ENCODE measurements around the gene CD40LG.

CD40LG gene

DNA sequence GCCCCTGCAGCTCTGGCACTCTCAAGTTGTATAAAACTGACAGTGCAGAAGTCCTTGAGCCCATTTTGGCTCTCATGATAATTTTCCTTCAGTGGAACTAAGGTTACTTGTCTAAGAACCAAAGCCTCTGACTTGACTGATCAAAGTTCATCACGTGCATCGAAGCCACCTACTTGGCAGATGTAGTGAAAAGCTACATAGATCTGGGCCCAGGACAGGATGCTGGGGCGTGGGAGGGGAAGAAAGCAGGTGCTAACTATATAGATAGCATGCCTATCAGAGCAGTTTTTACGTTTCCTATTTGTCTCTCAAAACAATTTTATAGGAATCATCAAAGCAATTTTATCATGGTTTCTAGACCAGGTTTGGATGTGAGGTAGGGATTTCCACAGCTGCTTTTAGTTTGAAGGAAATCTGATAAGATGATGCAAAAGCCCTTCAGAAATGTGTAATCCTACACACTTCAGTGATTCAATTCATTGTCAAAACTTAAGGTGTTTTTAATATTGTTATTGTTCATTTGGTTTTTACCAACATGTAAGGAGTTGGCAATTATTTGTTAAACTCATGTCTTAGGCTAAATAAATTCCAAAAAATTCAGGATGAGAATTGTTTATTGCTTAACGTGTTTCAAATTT, 1.2 kb upstream of the CD40LG start:
- TF ChIP-seq, protein P1, sequence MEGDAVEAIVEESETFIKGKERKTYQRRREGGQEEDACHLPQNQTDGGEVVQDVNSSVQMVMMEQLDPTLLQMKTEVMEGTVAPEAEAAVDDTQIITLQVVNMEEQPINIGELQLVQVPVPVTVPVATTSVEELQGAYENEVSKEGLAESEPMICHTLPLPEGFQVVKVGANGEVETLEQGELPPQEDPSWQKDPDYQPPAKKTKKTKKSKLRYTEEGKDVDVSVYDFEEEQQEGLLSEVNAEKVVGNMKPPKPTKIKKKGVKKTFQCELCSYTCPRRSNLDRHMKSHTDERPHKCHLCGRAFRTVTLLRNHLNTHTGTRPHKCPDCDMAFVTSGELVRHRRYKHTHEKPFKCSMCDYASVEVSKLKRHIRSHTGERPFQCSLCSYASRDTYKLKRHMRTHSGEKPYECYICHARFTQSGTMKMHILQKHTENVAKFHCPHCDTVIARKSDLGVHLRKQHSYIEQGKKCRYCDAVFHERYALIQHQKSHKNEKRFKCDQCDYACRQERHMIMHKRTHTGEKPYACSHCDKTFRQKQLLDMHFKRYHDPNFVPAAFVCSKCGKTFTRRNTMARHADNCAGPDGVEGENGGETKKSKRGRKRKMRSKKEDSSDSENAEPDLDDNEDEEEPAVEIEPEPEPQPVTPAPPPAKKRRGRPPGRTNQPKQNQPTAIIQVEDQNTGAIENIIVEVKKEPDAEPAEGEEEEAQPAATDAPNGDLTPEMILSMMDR (conservative IDR thresholded peaks at IDR 0.05), result no peak
- no peak overlapping the region for H3K27ac ChIP-seq

DNA sequence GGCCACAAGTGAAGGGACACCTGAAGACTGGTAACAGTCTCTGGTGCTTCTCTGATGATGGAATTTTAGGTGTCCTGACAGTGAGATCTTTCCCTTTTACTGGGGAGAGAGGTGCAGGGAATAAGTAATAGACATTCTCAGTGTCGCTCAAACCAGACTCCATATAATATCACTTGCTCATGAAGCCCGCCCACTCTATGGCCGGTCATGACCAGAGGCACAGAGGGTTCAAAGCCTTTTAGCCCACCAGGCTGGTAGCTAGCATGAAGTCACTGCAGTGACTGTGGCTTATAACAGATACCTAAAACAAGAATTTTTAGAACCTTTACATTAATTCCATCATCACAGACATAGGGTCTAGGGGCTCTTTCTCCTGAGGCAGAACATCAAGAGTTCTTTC, 2.9 kb downstream of the CD40LG start:
- TF ChIP-seq, protein P1 (conservative IDR thresholded peaks at IDR 0.05), result no peak
- no peak overlapping the region for H3K27ac ChIP-seq

DNA sequence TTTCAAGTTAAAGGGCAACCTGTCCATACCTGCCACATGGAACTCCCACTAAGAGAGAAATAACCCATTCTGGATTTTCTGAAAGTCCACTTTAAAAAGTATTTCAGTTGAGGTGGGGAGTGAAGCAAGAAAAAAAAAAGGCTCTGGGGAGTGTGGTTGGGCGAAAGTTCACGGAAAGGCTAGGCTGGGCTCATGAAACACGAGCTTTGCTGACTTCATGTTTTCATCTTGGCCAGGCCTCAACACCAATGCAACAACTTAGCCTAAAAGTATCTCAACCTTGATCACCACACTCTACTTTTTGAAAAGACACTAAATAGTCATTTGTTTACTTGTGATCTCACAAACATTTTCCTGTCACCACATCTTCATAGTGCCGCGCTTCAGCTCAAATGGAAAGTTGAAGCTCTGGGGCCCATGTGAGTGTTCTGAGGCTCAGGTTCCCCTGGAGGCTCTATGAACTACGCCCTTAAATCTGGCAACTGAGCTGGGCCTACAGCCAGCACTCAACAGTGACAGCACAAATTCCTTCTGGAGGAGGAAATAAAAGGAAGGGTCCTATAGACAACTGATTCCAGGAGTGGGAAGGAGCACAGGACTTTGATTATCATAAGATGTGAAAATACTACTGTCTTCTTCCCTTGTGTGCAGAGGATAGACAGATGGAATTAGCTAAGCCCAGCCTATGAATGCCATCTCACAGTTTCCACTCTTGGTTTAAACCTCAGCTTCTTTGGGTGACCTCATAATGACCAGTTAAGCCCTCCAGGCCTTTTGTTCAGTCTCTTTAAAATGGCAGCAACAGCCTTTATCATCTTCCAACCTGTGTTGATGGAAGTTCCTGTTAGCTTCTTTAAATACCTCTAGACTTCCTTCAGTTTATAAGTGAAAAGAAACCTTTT, 5.1 kb downstream of the CD40LG start:
- TF ChIP-seq, protein P1 (conservative IDR thresholded peaks at IDR 0.05), result no peak
- no peak overlapping the region for H3K27ac ChIP-seq

- H3K27ac ChIP-seq, result no peak overlapping the region
- TF ChIP-seq, protein P1 (conservative IDR thresholded peaks at IDR 0.05), result no peak
Measured at GRCh38 chrX:136656361-136656964, 8.5 kb downstream of the CD40LG start.

DNA sequence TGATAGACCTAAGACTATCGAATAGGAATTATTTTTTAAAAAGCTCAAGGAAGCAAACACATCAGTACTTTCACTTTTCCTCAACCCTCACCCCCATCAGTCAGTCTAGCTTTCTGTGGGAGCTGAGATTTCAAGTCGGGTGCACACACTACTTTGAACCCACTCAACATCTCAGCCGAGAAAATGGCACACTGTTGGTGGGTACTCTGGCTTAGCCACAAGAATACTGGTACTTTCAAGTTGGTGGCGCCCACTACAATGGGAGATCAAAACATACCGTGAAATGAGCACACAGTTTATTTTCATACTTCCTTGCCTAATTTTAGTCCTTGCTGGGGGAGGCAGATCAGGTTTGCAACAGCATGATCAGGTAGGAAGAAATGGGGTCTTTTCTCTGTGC, 10.2 kb downstream of the CD40LG start:
- H3K27ac ChIP-seq, result no peak overlapping the region
- TF ChIP-seq, protein P1 (conservative IDR thresholded peaks at IDR 0.05), result no peak

- no peak overlapping the region for H3K27ac ChIP-seq
- TF ChIP-seq, protein P1 (conservative IDR thresholded peaks at IDR 0.05), result no peak
Measured at GRCh38 chrX:136659174-136659573, 11.2 kb downstream of the CD40LG start.

- no peak overlapping the region for H3K27ac ChIP-seq
- TF ChIP-seq, protein P1 (conservative IDR thresholded peaks at IDR 0.05), result no peak
Measured at GRCh38 chrX:136660896-136661295, 12.9 kb downstream of the CD40LG start.

All from VCaP (cell line).